CMK (cell line): ENCODE measurements around the gene CENPO.
"Not testable (repeated sequence)": the region's sequence is repeated elsewhere in the genome, so short reads cannot be mapped to it uniquely, and the experiment has no call there.

Experiments used
- DNase-seq: peaks from one replicate; pipeline ENCODE4 v3.0.0-alpha.2; 2010; ENCODE audit warnings: low read depth

The CENPO gene

DNA sequence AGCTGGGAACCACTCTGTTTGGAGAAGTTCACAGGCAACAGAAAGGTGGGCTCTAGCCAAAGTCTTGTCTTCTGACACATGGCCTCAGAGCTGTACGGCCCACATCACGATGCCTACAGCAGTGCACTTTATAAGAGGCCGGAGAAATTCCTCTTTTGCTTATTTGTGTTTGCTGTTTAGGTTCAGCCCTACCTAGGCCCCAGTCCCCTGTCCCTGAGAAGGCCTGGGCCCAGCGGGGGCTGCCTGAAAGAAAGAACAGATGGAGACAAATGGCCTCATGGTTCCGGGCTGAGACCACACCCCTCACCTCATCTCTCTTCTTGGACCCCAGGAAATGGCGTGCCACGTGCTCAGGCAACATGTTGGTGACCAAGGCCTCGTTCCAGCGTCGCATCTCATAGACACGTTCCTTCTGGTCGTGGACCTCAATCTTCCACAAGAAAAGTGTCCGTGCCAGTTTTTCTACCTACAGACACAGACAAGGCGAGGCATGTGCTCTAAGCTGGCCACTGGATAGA is 30.9 kb downstream of the CENPO start:
- DNase-seq, result no peak

GRCh38 chr2:24824966-24825882 is 32.0 kb downstream of the CENPO start:
- DNase-seq, result peak; percentile 29

DNA sequence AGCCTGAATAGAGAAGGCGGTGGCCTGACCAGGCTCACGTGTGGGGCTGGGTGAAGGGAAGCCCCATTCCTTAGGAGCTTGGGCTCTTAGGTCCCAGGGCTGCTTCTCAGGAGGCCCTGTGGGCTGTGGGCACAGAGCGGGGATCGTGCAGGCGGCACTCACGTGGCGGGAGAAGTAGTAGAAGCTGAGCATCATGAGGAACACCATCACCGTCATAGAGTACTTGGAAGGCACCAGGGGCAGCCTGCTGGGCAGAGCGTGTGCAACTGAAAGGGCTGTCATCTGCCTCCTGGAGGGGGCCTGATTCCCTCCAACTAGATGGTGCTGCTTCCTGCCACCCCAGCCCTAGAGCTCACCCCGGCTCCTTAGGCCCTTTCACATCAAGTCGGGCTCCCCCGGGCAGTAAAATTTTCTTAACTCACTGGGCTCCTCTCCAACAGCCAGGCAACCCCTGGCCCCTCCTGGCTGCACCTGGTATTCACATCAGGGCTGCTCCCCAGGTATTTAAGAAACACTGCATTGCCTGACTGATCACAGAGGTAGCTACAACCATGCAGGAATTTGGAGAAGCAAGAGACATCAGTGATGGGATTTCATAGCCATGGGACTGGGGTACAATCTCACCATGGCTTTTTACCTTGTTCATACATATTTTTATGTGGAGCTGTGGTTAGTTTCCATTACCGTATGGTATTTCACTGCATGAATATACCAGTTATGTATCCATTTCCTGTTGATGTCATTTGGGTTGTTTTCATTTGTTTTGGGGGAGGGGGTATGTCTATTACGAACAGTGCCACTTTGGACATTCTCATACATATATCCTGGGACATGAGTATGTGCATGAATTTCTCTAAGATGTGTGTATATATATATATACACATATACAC is 32.9 kb downstream of the CENPO start:
- no peak for DNase-seq

DNA sequence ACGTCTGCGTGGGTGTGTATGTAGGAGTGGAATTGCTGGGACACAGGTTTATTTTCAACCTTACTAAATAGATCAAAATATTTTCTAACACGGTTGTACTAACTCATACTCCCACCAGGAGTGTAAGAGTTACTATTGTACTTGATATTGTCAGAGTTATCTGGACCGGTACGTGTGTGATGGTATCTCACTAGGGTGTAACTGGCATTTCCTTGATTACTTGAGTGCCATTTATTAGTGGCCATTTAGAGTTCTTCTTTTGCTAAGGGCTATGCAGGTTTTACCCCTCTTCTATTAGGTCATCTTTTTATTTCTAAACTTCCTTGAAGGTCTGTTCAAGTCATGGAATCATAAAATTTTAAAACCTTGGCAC is 33.5 kb downstream of the CENPO start:
- DNase-seq, result no peak

DNA sequence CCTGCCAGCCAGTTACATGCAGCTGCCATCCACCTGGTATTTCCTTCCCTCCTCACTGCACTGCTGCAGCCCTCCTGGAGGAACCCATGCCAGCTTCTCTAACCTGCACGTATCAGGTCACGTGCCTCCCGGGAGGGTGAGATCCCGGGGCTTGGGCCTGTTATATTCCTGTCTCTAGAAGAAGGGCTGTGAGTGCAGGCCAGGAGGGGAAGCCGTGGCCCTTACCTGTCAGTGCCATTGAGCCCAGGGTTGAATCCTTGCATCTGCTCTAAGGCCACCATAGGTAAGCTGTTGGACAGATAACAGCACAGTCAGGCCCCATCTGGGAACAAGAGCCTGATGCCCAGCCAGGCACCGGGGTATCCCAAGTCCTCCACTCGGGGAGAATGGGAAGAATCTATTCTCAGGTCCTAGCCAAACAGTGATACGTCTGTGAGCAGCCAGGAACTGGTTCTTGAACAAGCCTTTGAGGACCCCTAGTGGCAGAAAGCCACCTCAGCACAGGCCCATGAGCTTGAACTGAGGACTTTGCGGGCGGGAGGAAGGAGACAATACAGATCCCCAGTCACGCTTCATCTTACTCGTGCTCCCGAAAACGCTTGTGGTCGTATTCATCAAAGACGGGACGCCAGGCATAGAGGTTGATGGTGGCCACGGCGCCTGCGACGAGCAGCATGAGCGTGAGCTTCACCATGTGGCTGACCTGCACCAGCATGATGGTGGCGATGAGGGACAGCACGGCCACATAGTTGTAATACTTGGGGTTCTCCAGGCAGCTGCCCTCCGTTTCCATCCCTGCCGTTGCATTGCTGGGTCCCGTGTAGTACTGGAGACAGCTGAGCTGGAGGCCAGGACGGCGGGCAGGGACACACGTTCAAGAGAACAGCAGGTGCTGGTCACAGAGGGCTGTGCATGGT is 34.4 kb downstream of the CENPO start:
- peak; percentile 76 for DNase-seq

GRCh38 chr2:24828238-24828996 is 35.2 kb downstream of the CENPO start:
- no peak for DNase-seq

DNA sequence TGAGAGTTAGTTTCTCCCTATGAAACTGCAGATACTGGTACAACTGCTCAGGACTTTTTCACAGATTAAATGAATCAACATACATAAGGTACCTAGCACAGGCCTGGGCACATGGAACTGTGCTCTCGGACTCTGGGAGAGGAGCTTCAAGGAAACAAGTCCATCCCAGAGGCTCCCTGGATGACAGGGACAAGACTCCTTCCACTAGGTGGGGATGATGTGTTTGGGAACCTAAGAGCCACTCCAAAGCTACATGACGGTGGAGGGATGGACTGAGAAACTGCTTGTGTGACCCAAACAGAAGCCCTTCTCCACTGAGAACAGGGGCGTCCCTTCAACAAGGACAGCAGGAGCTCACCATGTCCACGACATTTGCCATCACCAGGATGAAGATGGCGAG is 37.1 kb downstream of the CENPO start:
- no peak for DNase-seq

GRCh38 chr2:24830786-24831185 is 37.6 kb downstream of the CENPO start:
- DNase-seq, result no peak

DNA sequence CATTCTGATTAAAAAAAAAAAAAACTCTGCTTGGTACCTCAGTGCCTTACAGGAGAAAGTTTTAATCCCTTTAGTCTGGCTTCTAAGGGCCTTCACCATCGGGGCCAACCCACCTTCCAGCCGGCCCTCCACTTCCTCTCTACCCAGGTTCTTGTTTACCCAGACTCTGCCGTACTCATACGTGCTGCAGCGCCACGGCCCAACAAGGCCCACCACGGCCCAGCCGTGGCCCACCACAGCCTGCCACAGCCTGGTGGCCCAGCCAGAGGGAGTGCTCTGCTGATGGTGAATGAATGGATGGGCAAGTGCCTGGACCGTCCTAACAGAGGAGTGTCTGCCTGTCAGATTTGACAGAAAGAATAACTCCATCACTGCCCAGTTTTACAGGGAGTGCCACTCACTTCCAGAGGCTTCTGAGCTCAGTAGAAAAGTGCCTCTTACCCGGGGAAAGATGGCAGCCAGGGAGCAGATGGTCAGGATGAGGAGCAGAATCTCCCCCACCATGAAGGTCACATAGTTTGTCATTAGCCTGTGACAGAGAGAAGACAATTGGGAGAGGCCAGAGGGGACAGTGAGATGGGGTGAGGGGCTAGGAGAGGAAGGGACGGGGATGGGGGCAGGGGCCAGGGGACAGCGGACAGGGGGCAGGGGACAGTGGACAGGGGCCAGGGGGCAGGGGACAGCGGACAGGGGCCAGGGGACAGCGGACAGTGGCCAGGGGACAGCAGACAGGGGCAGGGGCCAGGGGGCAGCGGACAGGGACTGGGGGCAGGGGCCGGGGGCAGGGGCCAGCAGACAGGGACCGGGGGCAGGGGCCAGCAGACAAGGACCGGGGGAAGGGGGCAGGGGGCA is 38.2 kb downstream of the CENPO start:
- DNase-seq, result no peak

GRCh38 chr2:24832073-24832461 is 38.8 kb downstream of the CENPO start:
- DNase-seq, result no peak

DNA sequence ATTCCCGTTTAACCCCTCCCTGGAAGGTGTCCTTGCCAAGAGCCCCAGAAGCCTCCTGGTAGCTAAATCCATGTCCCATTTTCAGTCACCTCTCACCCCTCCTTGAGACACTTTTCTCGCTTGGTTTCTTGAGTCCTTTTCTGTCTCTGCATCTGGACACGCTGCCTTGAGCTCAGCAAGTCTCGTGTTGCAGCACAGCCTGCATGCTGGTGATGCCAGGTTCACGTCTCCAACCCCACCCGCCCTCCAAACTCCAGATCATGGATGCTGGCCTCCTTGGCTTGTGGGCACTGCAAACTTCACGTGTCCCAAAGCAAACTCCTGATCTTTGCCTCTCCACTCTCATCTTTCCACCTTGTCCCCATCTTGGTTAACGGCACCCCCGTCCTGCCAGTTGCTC is 39.3 kb downstream of the CENPO start:
- DNase-seq, result no peak

GRCh38 chr2:24832931-24833701 is 39.9 kb downstream of the CENPO start:
- DNase-seq, result no peak

DNA sequence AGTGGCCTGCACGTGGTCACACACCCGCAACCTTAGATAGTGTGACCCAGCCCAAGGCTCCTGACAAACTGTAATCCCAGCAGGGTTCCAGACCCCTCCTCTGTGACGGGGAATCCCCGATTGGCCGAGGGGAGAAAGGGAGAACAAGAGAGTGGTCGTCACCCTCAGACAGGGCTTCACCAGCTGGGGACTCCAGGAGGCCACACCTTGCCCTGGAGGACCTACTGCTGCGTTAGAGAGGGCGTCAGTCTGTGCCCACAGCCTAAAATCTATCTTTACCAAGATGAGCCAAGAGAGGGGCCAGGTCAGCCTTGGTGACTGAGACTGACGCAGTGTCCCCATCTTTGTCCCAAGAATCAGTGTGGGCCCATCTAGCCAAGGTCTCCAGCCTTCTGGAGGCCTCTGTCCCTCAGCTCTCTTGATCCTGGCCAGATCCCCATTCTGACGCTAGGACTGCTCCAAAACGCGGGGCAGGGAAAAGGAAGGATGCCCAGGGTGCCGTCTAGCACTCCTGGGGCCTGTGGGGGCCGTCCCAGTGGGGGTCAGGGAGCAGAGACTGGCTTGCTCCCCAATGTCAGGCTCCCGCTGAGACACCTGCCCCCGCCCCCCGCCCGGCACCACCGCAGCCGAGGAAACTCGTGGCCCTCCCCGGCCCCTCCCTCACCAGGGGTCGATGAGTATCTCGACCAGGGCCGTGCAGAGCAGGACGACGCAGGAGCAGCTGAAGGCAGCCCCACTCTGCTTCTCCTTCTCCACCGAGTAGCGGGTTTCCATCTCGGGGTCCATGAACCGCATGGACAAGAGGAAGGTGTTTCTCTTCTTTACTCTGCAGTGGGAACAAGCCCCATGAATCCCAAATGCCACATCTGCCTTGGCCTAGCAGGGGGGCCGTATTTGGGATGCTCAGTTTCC is 40.9 kb downstream of the CENPO start:
- no peak for DNase-seq

DNA sequence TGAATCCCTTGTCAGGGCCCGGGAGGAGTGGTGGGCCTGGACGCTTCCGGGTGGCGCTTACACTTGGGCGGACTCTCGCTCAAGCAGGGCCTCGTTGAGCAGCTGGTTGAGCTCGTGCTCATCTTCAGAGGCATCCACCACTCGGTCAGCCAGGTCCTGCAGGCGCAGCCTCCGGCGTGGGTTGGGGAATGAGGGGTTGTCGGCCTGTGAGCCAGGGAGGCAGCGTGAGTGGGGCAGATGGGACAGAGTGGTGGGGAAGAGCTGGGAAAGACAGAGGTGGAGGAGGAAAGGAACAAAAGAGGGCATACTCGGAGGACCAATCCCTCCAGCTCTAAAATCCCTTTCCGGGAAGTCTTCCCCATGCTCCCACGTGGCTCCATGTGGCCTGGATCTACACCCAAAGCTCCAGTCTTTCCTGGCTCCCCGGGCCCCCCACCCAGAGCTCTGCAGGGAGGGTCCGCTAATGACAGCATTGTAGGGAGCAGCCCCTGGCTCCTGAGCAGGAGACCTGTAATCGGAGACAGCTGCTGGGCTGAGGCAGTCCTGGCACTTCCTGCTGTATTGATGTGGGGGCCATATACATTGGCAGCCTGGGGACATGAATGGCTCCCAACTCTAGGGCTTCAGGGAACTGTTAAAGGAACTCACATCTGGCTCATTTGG is 41.6 kb downstream of the CENPO start:
- no peak for DNase-seq

- DNase-seq, result not testable (repeated sequence)
Observed at GRCh38 chr2:24835411-24835810, 42.2 kb downstream of the CENPO start.

GRCh38 chr2:24836206-24836605 is 43.0 kb downstream of the CENPO start:
- no peak for DNase-seq

GRCh38 chr2:24836706-24837105 is 43.5 kb downstream of the CENPO start:
- DNase-seq, result no peak
